ENCODE measurements around the gene ALDH1A1. TPM values are rescaled to one million over a fixed set of nuclear protein-coding genes. Genes with fewer than 3 reads are reported as not detected.

The ALDH1A1 gene
- total RNA-seq, 2 experiments from 2014 or later: not detected

DNA sequence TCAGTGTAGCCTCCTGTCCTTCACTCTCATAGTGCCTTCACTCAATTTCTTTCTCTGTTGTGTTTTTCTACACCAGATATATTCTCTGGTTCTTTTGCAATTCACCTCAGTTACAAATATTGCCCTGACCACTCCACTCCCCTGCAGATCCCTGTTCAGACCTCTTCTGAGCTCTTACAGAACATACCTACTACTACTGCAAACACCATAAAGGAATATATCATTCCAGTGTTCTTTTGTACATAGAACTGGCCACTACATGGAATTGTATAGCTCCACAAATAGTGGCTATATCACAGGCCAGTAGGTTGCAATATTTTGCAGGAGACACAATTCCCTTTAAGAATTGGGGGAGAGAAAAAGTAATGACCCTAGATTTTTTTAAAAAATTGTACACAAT lies 21.0 kb downstream of the ALDH1A1 start:
- Histone ChIP-seq H4K20me1 (ENCODE audit: insufficient read depth, low read length) (no peaks in the 10 kb centered on the region), H3K9me2 (ENCODE audit: insufficient read depth, low read length) (no peaks in the 10 kb centered on the region), H2AFZ (ENCODE audit: low read length) (no peak overlapping the region), H3K36me3 (ENCODE audit: insufficient read depth, low read length) (no peaks in the 10 kb centered on the region), H3K9me3 (ENCODE audit: low read length) (no peaks in the 10 kb centered on the region), H3K4me3 (ENCODE audit: low read depth, low read length, poor library complexity, severe bottlenecking) (no peak overlapping the region), H3K4me2 (ENCODE audit: low read length) (no peak overlapping the region), H3K27ac (ENCODE audit: low read depth, low read length, poor library complexity, severe bottlenecking) (no peak overlapping the region), H3K4me1 (ENCODE audit: insufficient read depth, low read length, poor library complexity, severe bottlenecking) (no peaks in the 10 kb centered on the region), H3K79me2 (ENCODE audit: insufficient read depth, low read depth, low read length) (no peaks in the 10 kb centered on the region)
- intact Hi-C loops (cut with micrococcal nuclease; ENCODE audit: unreplicated experiment): no loop called here
- TF ChIP-seq, protein P1, sequence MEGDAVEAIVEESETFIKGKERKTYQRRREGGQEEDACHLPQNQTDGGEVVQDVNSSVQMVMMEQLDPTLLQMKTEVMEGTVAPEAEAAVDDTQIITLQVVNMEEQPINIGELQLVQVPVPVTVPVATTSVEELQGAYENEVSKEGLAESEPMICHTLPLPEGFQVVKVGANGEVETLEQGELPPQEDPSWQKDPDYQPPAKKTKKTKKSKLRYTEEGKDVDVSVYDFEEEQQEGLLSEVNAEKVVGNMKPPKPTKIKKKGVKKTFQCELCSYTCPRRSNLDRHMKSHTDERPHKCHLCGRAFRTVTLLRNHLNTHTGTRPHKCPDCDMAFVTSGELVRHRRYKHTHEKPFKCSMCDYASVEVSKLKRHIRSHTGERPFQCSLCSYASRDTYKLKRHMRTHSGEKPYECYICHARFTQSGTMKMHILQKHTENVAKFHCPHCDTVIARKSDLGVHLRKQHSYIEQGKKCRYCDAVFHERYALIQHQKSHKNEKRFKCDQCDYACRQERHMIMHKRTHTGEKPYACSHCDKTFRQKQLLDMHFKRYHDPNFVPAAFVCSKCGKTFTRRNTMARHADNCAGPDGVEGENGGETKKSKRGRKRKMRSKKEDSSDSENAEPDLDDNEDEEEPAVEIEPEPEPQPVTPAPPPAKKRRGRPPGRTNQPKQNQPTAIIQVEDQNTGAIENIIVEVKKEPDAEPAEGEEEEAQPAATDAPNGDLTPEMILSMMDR (conservative IDR thresholded peaks at IDR 0.05; ENCODE audit: low read length): no peak
- TF ChIP-seq EZH2phosphoT487 (IDR thresholded peaks at IDR 0.05; ENCODE audit: borderline replicate concordance, low read depth, low read length): no peak
- ChIA-PET POLR2A (interaction anchor here (0.5 to 1.9 kb wide), 2 partner anchors 10 to 1403 kb away, joined by 3 read pairs; no protein-coding TSS in a partner anchor), CTCF (ENCODE audit: unreplicated experiment) (no interaction called here)
- DNase-seq (ENCODE audit: low spot score): no peak
- no TSS peak for BruUV-seq (replicated peaks)

DNA sequence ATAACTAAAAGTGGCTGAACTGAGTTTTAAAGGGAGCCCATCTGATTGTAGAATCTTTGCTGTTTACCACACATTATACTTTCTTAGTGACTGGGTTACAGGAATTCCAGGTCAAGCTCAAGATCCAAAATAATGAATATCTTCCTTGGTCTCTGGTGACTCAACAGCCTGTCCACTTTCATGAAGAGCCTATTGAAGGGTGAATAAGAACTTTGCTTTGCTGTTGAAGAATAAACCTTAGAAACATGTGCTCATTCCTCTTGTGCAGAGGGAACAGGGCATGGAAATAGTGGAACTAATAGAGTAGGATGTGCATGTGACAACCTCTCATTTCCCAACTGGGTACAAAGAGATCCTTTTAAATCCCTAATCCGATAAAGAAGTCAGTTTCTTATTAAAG lies 21.4 kb downstream of the ALDH1A1 start:
- no peak for DNase-seq (ENCODE audit: low spot score)
- intact Hi-C loops (cut with micrococcal nuclease; ENCODE audit: unreplicated experiment): no loop called here
- H4K20me1 ChIP-seq (ENCODE audit: insufficient read depth, low read length): no peaks in the 10 kb centered on the region
- TF ChIP-seq, protein P1 (conservative IDR thresholded peaks at IDR 0.05; ENCODE audit: low read length): no peak
- no peak for TF ChIP-seq EZH2phosphoT487 (IDR thresholded peaks at IDR 0.05; ENCODE audit: borderline replicate concordance, low read depth, low read length)
- H3K27ac ChIP-seq (ENCODE audit: low read depth, low read length, poor library complexity, severe bottlenecking): no peak overlapping the region
- H3K4me1 ChIP-seq (ENCODE audit: insufficient read depth, low read length, poor library complexity, severe bottlenecking): no peaks in the 10 kb centered on the region
- H3K36me3 ChIP-seq (ENCODE audit: insufficient read depth, low read length): no peaks in the 10 kb centered on the region
- ChIA-PET CTCF (ENCODE audit: unreplicated experiment) (no interaction called here), POLR2A (interaction anchor here (0.5 to 1.9 kb wide), 3 partner anchors 11 to 1402 kb away, joined by 3 read pairs; partner anchors contain the start of gene ALDH1A1)
- H3K4me2 ChIP-seq (ENCODE audit: low read length): no peak overlapping the region
- no TSS peak for BruUV-seq (replicated peaks)
- no peak overlapping the region for H3K4me3 ChIP-seq (ENCODE audit: low read depth, low read length, poor library complexity, severe bottlenecking)
- H2AFZ ChIP-seq (ENCODE audit: low read length): no peak overlapping the region
- no peaks in the 10 kb centered on the region for H3K9me2 ChIP-seq (ENCODE audit: insufficient read depth, low read length)
- H3K9me3 ChIP-seq (ENCODE audit: low read length): no peaks in the 10 kb centered on the region
- H3K79me2 ChIP-seq (ENCODE audit: insufficient read depth, low read depth, low read length): no peaks in the 10 kb centered on the region

DNA sequence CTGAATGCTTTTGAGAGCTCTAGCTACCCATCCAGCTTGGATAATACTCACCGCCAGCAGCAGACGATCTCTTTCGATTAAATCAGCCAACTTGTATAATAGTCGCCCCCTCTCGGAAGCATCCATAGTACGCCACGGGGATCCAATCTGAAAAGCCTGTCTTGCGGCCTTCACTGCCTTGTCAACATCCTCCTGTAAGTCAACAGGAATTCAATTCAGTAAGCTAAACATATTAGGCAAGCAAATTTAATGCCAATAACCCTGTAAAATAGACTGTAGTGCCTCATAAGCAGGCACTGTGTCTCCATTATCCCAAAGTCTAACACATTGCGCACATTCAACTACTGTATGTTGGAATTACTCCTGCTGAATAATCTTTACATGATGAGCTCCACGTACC lies 22.0 kb downstream of the ALDH1A1 start:
- BruUV-seq (replicated peaks): no TSS peak
- no peaks in the 10 kb centered on the region for H3K9me3 ChIP-seq (ENCODE audit: low read length)
- no peaks in the 10 kb centered on the region for H3K4me1 ChIP-seq (ENCODE audit: insufficient read depth, low read length, poor library complexity, severe bottlenecking)
- H3K4me3 ChIP-seq (ENCODE audit: low read depth, low read length, poor library complexity, severe bottlenecking): no peak overlapping the region
- no peaks in the 10 kb centered on the region for H3K79me2 ChIP-seq (ENCODE audit: insufficient read depth, low read depth, low read length)
- no peak for DNase-seq (ENCODE audit: low spot score)
- no peak overlapping the region for H3K27ac ChIP-seq (ENCODE audit: low read depth, low read length, poor library complexity, severe bottlenecking)
- intact Hi-C loops (cut with micrococcal nuclease; ENCODE audit: unreplicated experiment): no loop called here
- no peaks in the 10 kb centered on the region for H4K20me1 ChIP-seq (ENCODE audit: insufficient read depth, low read length)
- ChIA-PET CTCF (ENCODE audit: unreplicated experiment) (no interaction called here), POLR2A (interaction anchor here (0.8 to 1.9 kb wide), 3 partner anchors 11 to 78 kb away, joined by 3 read pairs; partner anchors contain the start of gene ALDH1A1)
- TF ChIP-seq, protein P1 (conservative IDR thresholded peaks at IDR 0.05; ENCODE audit: low read length): no peak
- no peak for TF ChIP-seq EZH2phosphoT487 (IDR thresholded peaks at IDR 0.05; ENCODE audit: borderline replicate concordance, low read depth, low read length)
- H2AFZ ChIP-seq (ENCODE audit: low read length): no peak overlapping the region
- no peaks in the 10 kb centered on the region for H3K36me3 ChIP-seq (ENCODE audit: insufficient read depth, low read length)
- H3K4me2 ChIP-seq (ENCODE audit: low read length): no peak overlapping the region
- no peaks in the 10 kb centered on the region for H3K9me2 ChIP-seq (ENCODE audit: insufficient read depth, low read length)
